ENCODE data around the gene SMARCC2.
"Not testable (repeated sequence)": the region's sequence is repeated elsewhere in the genome, so short reads cannot be mapped to it uniquely, and the experiment has no call there.

SMARCC2 gene

DNA sequence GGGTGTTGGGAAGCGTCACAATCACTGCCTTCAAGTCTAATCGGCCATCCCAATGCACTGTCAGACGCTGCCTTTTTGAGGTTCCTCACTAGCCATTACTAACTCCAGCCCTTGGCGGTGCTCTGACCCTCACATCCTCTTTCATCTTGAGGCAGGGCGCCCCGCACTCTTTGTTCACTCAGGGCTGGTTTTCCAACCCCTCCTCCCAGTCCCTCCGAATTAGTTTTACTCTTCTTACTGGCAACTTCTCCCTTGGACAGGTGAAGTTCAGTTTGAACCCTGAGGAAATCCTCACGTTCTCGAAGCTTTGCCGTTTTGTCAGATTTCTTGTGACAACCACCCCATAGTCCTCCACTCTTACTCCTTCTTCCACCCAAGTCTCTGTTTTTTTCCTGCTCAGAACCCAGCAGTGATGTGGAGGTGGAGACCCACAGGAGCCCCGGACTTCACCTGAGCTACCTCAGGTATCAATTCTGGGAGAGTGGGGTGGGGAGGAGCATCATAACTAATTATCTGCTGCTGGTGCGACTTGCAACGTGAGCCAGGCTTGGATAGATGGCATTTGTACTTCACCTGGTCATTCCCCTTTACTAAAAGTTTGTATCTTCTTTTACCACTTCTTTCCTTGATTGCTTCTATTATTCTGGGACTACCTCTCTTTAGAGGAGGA, 70.5 kb downstream of the SMARCC2 start:
- no peak for DNase-seq

DNA sequence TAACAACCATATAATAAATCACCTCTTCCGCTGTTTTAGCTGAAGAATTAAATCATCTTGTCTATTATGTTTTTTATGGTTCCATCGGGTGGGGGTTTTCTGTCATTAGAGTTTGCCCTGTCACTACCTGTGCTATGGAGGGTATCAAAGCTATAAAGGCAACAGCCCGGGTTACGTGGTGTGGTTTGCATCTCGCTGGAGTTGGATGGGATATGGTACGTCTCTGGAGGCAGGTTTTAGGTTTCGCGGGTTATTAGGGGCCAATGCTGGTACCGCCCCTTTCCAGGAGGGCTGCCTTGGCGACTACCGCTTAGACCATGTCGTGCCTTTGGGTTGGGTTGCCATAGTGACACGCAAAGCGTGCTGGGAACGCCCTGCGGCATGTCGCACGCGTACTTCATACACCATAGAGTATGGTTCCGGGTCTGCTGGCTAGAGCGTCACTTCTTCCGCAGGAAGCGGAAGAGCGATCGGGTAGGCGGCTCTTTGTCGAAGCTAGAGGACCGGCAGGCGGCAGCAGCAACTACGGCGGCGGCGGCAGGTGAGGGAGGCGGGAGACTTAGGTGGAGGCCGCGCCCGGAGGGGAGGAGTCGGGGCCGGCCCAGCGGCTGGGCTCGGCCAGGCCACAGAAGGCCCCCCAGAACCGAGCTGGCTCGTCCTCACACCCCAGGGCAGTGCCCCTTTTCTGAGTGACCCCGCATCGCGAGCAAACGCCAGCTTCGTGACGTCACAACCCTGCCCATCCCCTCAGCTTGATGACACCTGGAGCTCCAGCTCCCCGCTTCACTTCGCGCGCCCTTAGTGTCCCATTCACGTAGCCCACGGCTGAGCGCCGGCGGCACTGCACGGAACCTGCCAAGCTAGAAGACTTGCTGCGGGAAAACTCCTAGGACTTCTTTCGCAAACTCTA, 71.2 kb downstream of the SMARCC2 start, which contains the start of gene ZC3H10:
Gene ZC3H10 (plus strand): TSS at position 489 of the 910 bp plus-strand sequence. CDS start 2,297 bp downstream, outside the sequence.
- peak; percentile 99 for DNase-seq

DNA sequence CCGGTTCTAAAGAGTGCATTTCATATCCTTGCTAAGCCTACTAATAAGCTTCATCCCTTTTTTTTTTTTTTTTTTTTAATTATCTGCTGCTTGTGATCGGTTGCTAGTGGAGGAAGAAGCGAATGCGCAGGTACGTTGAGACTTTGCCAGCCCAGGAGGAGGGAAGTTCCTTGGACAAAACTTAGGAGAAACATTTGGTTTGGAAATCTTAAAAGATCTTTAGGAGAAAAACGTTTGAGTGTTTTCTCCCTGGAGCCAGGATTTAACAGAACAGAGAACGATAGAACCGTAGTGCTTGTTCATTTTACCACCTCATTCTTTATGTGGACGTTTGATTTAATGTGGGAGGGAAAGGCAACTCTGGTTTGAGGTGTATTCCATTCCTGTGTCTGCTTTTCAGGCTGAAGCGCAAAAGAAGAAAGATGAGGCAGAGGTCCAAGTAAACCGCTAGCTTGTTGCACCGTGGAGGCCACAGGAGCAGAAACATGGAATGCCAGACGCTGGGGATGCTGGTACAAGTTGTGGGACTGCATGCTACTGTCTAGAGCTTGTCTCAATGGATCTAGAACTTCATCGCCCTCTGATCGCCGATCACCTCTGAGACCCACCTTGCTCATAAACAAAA, 72.1 kb downstream of the SMARCC2 start:
- DNase-seq, result not testable (repeated sequence)

DNA sequence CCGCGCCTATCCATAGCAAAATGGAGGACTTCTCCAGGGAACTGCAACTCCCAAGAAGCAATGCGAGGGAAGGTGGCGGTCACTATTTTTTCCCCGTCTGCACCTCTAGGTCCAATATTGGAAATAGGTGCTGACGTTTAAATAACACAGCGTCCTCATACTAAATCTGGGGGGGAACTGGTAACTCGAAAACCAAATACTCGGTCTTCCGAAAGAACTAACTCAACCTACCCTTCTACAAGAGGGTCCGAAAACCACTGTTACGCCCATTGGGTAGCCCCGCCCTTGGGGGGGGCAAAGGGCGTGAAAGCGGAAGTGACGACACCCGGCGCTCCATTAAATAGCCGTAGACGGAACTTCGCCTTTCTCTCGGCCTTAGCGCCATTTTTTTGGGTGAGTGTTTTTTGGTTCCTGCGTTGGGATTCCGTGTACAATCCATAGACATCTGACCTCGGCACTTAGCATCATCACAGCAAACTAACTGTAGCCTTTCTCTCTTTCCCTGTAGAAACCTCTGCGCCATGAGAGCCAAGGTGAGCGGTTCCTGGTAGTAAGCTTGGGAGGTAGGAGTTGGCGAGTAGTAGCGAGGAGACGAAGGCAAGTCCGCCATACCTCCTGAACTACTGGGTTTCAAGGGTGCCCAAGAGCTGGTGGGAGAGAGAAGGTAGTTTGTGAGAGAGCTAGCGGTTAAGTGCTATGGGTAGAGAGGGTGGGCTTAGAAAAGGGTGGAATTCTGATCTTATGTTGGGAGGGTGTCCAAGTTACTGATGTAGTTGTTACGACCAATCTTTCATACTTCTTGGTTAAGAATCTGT, 72.8 kb downstream of the SMARCC2 start, which contains the start of gene RPL41:
Gene RPL41 (plus strand): TSS at position 367 of the 815 bp plus-strand sequence.
- peak; percentile 90 for DNase-seq

DNA sequence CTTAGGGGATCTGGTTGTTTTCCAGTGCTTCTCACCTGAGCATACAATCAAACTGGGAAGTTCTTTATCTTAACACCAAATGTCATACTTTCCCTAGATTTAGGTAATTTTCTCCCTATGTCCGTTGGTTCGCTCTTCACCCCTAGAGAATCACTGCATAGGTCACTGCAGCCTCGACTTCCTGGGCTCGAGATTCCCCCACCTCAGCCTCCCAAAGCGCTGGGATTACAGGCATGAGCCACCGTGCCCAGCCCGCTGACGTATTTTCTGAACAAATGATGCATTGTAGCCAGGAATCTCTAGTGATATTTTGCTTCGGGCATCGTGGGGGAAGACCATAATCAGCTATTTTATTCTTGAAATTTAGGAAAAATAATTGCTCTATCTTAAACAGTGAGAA, 74.0 kb downstream of the SMARCC2 start:
- no peak for DNase-seq

DNA sequence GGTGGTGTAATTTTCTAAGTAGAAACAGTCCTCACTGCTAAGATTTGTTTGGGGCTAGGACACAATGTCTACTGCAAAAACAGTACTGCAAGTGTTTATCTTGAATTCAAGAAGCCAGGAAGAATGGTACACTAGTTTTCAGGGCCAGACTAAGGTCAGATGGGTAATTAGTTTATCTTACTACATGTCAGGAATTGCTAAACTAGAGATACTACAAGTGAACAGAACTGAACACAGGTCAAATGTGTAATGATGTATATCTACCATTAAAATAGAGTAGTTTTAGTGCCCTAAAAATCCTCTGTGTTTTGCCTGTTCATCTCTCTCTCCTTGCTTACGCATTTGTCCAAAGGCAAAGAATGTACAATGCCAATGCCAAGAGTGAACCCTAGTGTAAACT, 75.2 kb downstream of the SMARCC2 start:
- DNase-seq, result no peak
